ENCODE measurements around the gene ANO8. TPM values are rescaled to one million over a fixed set of nuclear protein-coding genes. Genes with fewer than 3 reads are reported as not detected.

The ANO8 gene
- total and polyA plus RNA-seq, 2 of the 13 experiments (the other 11 are each of a cell fraction or from before 2014, with no cell fraction given) = 1.8 to 3.5 TPM

- H3K36me3 ChIP-seq (replicated peaks in 1 of 2; ENCODE audit: control insufficient read depth in 1 of 2, insufficient read depth in 2 of 2, low read length in 2 of 2) = peaks cover 0 to 3% of the 10 kb centered on the region in 2 experiments; a peak in 1 of 5 replicates
- no peaks in the 10 kb centered on the region for H3K27me3 ChIP-seq (ENCODE audit: control insufficient read depth in 1 of 2, insufficient read depth in 2 of 2, low read length in 2 of 2)
- H3K4me1 ChIP-seq (ENCODE audit: insufficient read depth, low read length) = peaks cover 33% of the 10 kb centered on the region
- H3K4me2 ChIP-seq (ENCODE audit: low read depth, low read length) = peak within 1 kb of the TSS; percentile 97
- FAIRE-seq (peak; percentile 36), DNase-seq (ENCODE audit: low spot score) (peak; percentile 93), ATAC-seq (peak; percentile 88)
- H3K9ac ChIP-seq (ENCODE audit: insufficient read depth, low read depth, low read length) = peak within 1 kb of the TSS; percentile 76
- H3K79me2 ChIP-seq (ENCODE audit: insufficient read depth, low read length) = peaks cover 3% of the 10 kb centered on the region
- in situ Hi-C loops (cut with HindIII; ENCODE audit: extremely low pct_ligation_motif_present, low pct_unique_long_range_greater_than_20kb) (no loop called here), intact Hi-C loops (cut with micrococcal nuclease; ENCODE audit: unreplicated experiment) (loop anchor here (1.0 kb wide), 1 partner anchor 88 kb away; the partner anchor contains the start of gene USE1)
- WGBS (ENCODE audit: low lambda C conversion rate) = 0% methylated on average over 9 of the region's 52 CpGs
- H4K20me1 ChIP-seq (ENCODE audit: insufficient read depth, low read length) = no peaks in the 10 kb centered on the region
- peak within 1 kb of the TSS; percentile 81 to 88 (median 81) for H3K4me3 ChIP-seq (replicated peaks in 1 of 3; ENCODE audit: insufficient read depth in 1 of 3, low read depth in 2 of 3, low read length in 3 of 3)
- ChIA-PET CTCF (ENCODE audit: low intra/inter-chr PET ratio, low total read pairs) (no interaction called here), POLR2A (interaction anchor here (0.6 to 1.8 kb wide), 5 partner anchors 48 to 88 kb away, joined by 3 to 6 read pairs (median 3); partner anchors contain the start of gene USE1)
- peaks cover 1% of the 10 kb centered on the region; the same call in 1 of the 2 replicates for H3K9me3 ChIP-seq (ENCODE audit: low read length)
- no TSS peak for BruUV-seq (replicated peaks)
- peak within 1 kb of the TSS; percentile 57 for H3K27ac ChIP-seq (ENCODE audit: extremely low read length, insufficient read depth, low read length)
- peak within 1 kb of the TSS; percentile 35 for H2AFZ ChIP-seq (ENCODE audit: low read length)
- TF ChIP-seq ZNF644 (CRISPR knock-in tag; IDR thresholded peaks at IDR 0.05; ENCODE audit: low read depth) (no peak), RNF2 (conservative IDR thresholded peaks at IDR 0.05; ENCODE audit: low read depth) (no peak), TAF15 (IDR thresholded peaks at IDR 0.05; ENCODE audit: low read depth, low read length, poor library complexity, severe bottlenecking) (peak; percentile 46), POLR2AphosphoS2 (IDR thresholded peaks at IDR 0.05; ENCODE audit: low read depth, low read length) (no peak), MXD4 (CRISPR knock-in tag; IDR thresholded peaks at IDR 0.05) (peak; percentile 58; the same call in 1 of the 2 replicates), ZMAT5 (CRISPR knock-in tag; IDR thresholded peaks at IDR 0.05; ENCODE audit: borderline replicate concordance, low read depth) (no peak), MLXIP (CRISPR knock-in tag; IDR thresholded peaks at IDR 0.05; ENCODE audit: borderline replicate concordance) (no peak), XBP1 (CRISPR knock-in tag; IDR thresholded peaks at IDR 0.05) (no peak), MXI1 (IDR thresholded peaks at IDR 0.05; ENCODE audit: borderline replicate concordance, low read depth, low read length) (peak; percentile 59; the same call in 1 of the 3 replicates), FOXA3 (CRISPR knock-in tag; IDR thresholded peaks at IDR 0.05) (peak; percentile 76), HMG20B (CRISPR knock-in tag; conservative IDR thresholded peaks at IDR 0.05) (no peak), NFYB (CRISPR knock-in tag; IDR thresholded peaks at IDR 0.05) (peak; percentile 91), ETV5 (CRISPR knock-in tag; IDR thresholded peaks at IDR 0.05; ENCODE audit: borderline replicate concordance) (peak; percentile 18; the same call in 1 of the 2 replicates), SP1 (IDR thresholded peaks at IDR 0.05) (peak; percentile 57; the same call in 1 of the 2 replicates), SP1 (CRISPR knock-in tag; IDR thresholded peaks at IDR 0.05) (peak; percentile 99), ZNF768 (CRISPR knock-in tag; IDR thresholded peaks at IDR 0.05) (peak; percentile 61; the same call in 1 of the 2 replicates), TARDBP (CRISPR knock-in tag; IDR thresholded peaks at IDR 0.05) (no peak), ZEB1 (IDR thresholded peaks at IDR 0.05; ENCODE audit: insufficient replicate concordance, low read depth) (no peak), KLF6 (CRISPR knock-in tag; IDR thresholded peaks at IDR 0.05) (peak; percentile 44; the same call in 1 of the 2 replicates), CHD4 (IDR thresholded peaks at IDR 0.05; ENCODE audit: borderline replicate concordance, low read length) (peak; percentile 73; the same call in 1 of the 2 replicates), ZNF572 (CRISPR knock-in tag; IDR thresholded peaks at IDR 0.05) (no peak), ZNF546 (CRISPR knock-in tag; conservative IDR thresholded peaks at IDR 0.05) (0 out of 2 replicates have a peak, but pooled peaks have one; percentile 55), ZMAT3 (CRISPR knock-in tag; conservative IDR thresholded peaks at IDR 0.05) (0 out of 2 replicates have a peak, but pooled peaks have one; percentile 56), RXRB (CRISPR knock-in tag; IDR thresholded peaks at IDR 0.05; ENCODE audit: borderline replicate concordance) (peak; percentile 71)
Measured at GRCh38 chr19:17303167-17303939, 31.3 kb downstream of the ANO8 start, which contains the start of gene ABHD8. Gene ABHD8, minus strand, starts transcription at chr19:17303425. Its CDS starts 1,809 bp downstream, at chr19:17301616.
